GM23338 (cell line): ENCODE results near the gene KCNQ5. TPM values are rescaled to one million over a fixed set of nuclear protein-coding genes. Genes with fewer than 3 reads are reported as not detected.

Experiments
- ATAC-seq: fragments of 200-7000 bp; cut with Tn5 transposase; 3 replicates; pipeline ENCODE4 v1.9.1; 2020
- DNase-seq: peaks from one replicate; pipeline ENCODE4 v3.0.0-alpha.2; 2015; ENCODE audit warnings: low spot score
- H2AFZ ChIP-seq: fragments of 200-600 bp; sonication (generic); 2 replicates; pipeline ENCODE4 v1.8.0; 2016; ENCODE audit warnings: antibody characterized with exemption, mild to moderate bottlenecking, moderate library complexity
- H3F3A ChIP-seq: fragments of 200-600 bp; sonication (generic); replicated peaks from 2 replicates; pipeline ENCODE4 v1.8.0; 2017; ENCODE audit warnings: antibody characterized with exemption, mixed run types, low read depth
- H3K27ac ChIP-seq: fragments of 200-600 bp; sonication (generic); 2 replicates; pipeline ENCODE4 v1.6.1; 2016; ENCODE audit warnings: low read depth
- H3K27me3 ChIP-seq: fragments of 200-600 bp; sonication (generic); 2 replicates; pipeline ENCODE4 v1.8.0; 2016; ENCODE audit warnings: mild to moderate bottlenecking, mixed run types, moderate library complexity; ENCODE audit not compliant: insufficient read depth
- H3K36me3 ChIP-seq: fragments of 200-600 bp; sonication (generic); 2 replicates; pipeline ENCODE4 v1.8.0; 2016; ENCODE audit warnings: mild to moderate bottlenecking; ENCODE audit not compliant: insufficient read depth
- H3K4me1 ChIP-seq: fragments of 200-600 bp; sonication (generic); 2 replicates; pipeline ENCODE4 v1.8.0; 2016; ENCODE audit warnings: mild to moderate bottlenecking, moderate library complexity; ENCODE audit not compliant: insufficient read depth
- H3K4me2 ChIP-seq: fragments of 200-600 bp; sonication (generic); 2 replicates; pipeline ENCODE4 v1.7.1; 2017; ENCODE audit warnings: mixed run types
- H3K4me3 ChIP-seq: fragments of 200-600 bp; sonication (generic); 2 replicates; pipeline ENCODE4 v1.6.1; 2016; ENCODE audit warnings: mixed run types
- H3K79me2 ChIP-seq: fragments of 200-600 bp; sonication (generic); replicated peaks from 2 replicates; pipeline ENCODE4 v1.8.0; 2017; ENCODE audit warnings: mild to moderate bottlenecking; ENCODE audit not compliant: insufficient read depth
- H3K9me2 ChIP-seq: fragments of 200-600 bp; sonication (generic); 2 replicates; pipeline ENCODE4 v1.8.0; 2017; ENCODE audit not compliant: insufficient read depth
- H4K20me1 ChIP-seq: fragments of 200-600 bp; sonication (generic); replicated peaks from 2 replicates; pipeline ENCODE4 v1.8.0; 2017; ENCODE audit warnings: mild to moderate bottlenecking; ENCODE audit not compliant: insufficient read depth
- H3K27ac Mint-ChIP-seq: 2 replicates; pipeline ENCODE4 v1.8.0; 2020; ENCODE audit warnings: inconsistent platforms, mild to moderate bottlenecking, moderate library complexity, mixed read lengths
- H3K27me3 Mint-ChIP-seq: 3 replicates; pipeline ENCODE4 v1.8.0; 2022; ENCODE audit warnings: low read depth, mild to moderate bottlenecking, moderate library complexity, mixed read lengths, inconsistent platforms; ENCODE audit not compliant: insufficient read depth, poor library complexity
- H3K36me3 Mint-ChIP-seq: 3 replicates; pipeline ENCODE4 v1.8.0; 2021; ENCODE audit warnings: low read depth, mild to moderate bottlenecking, inconsistent platforms, moderate library complexity, mixed read lengths
- H3K4me1 Mint-ChIP-seq: 3 replicates; pipeline ENCODE4 v1.8.0; 2020; ENCODE audit warnings: mild to moderate bottlenecking, inconsistent platforms, mixed read lengths
- H3K4me3 Mint-ChIP-seq: 3 replicates; pipeline ENCODE4 v1.8.0; 2021; ENCODE audit warnings: moderate library complexity, mild to moderate bottlenecking, inconsistent platforms, mixed read lengths
- H3K9me3 Mint-ChIP-seq: 3 replicates; pipeline ENCODE4 v1.8.0; 2020; ENCODE audit warnings: moderate library complexity, mild to moderate bottlenecking, inconsistent platforms, mixed read lengths
- CREB1 ChIP-seq: fragments of 250-450 bp; sonication (Bioruptor Pico); IDR thresholded peaks from 2 replicates; pipeline ENCODE4 v1.5.0; 2020; ENCODE audit warnings: low read depth, mild to moderate bottlenecking, moderate library complexity
- EZH2 ChIP-seq: fragments of 200-600 bp; sonication (generic); IDR thresholded peaks from one replicate; pipeline ENCODE4 v1.8.0; 2017; ENCODE audit warnings: antibody characterized with exemption, mild to moderate bottlenecking, low read depth; ENCODE audit not compliant: unreplicated experiment
- EZH2phosphoT487 ChIP-seq: fragments of 200-600 bp; sonication (generic); IDR thresholded peaks from one replicate; pipeline ENCODE4 v1.8.1; 2018; ENCODE audit warnings: antibody characterized with exemption; ENCODE audit not compliant: unreplicated experiment
- JUNB ChIP-seq: IDR thresholded peaks from one replicate; pipeline ENCODE4 v1.6.1; 2016; ENCODE audit warnings: antibody characterized with exemption; ENCODE audit not compliant: unreplicated experiment
- NANOG ChIP-seq: IDR thresholded peaks from 2 replicates; pipeline ENCODE4 v1.6.1; 2016; ENCODE audit warnings: antibody characterized with exemption, borderline replicate concordance
- POLR2AphosphoS5 ChIP-seq: IDR thresholded peaks from 2 replicates; pipeline ENCODE4 v1.6.1; 2016; ENCODE audit warnings: antibody characterized with exemption, low read depth
- ZNF114 ChIP-seq: fragments of 250-450 bp; sonication (Bioruptor Pico); IDR thresholded peaks from 2 replicates; pipeline ENCODE4 v1.5.0; 2020; ENCODE audit warnings: mild to moderate bottlenecking, moderate library complexity
- ZNF331 ChIP-seq: fragments of 250-450 bp; sonication (Bioruptor Pico); IDR thresholded peaks from 2 replicates; pipeline ENCODE4 v1.5.0; 2020; ENCODE audit warnings: low read depth, mild to moderate bottlenecking, moderate library complexity
- polyA plus RNA-seq: library from polyadenylated mRNA; unstranded; fragments of >200 nt; fragmentation: Nextera tagmentation; extraction: Ambion mirVana; gene quantifications from 2 replicates; pipeline ENCODE4 v1.2.1, GENCODE V29; 2016
- total RNA-seq: library from RNA; depleted of rRNA; stranded (reverse); fragments of >200 nt; shearing (Covaris generic); gene quantifications from 2 replicates; pipeline ENCODE4 v1.2.3, GENCODE V29; 2014
- TF ChIP-seq, protein P1 (sequence below), 2 experiments: fragments of 200-600 bp in 1 of 2; sonication (generic) in 1 of 2; conservative IDR thresholded peaks; 2 replicates each; pipeline versions ENCODE4 v1.5.1 to v1.6.1; 2016 to 2017; ENCODE audit warnings: antibody characterized with exemption in 2 of 2, low read depth in 2 of 2, mild to moderate bottlenecking in 2 of 2, moderate library complexity in 1 of 2
- TF ChIP-seq, protein P2 (sequence below): IDR thresholded peaks from 2 replicates; pipeline ENCODE4 v1.6.1; 2016; ENCODE audit warnings: antibody characterized with exemption
- TF ChIP-seq, protein P3 (sequence below): IDR thresholded peaks from one replicate; pipeline ENCODE4 v1.6.1; 2018; ENCODE audit warnings: antibody characterized with exemption; ENCODE audit not compliant: unreplicated experiment

Gene KCNQ5
- total and polyA plus RNA-seq, 2 experiments from 2014 or later, result 0.68 to 0.87 TPM

DNA sequence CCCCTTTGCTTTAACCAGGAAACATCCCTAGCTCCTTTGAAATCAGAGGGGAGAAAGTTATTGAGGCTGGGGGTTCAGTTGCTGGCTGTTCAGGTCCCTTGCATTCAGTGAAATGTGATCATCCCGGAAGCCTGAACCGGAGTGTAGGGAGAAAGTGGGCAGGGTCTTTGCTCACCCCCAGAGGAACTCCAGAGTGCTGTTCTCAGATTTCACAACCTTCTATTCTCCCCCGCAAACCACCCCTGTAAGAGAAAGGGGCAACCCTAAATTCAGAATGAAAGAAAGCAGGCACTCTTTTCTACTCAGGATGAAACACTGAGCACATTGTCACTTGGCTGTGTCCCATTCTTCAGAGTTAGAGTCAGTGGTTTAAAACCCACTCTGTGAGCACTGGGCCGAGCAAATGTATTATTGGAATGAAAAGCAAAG lies 463.6 kb downstream of the KCNQ5 start:
- no peaks in the 10 kb centered on the region for H3K79me2 ChIP-seq
- H4K20me1 ChIP-seq, result no peaks in the 10 kb centered on the region
- peak; percentile 57 for DNase-seq
- H3K4me1 Mint-ChIP-seq, result peaks cover 32% of the 10 kb centered on the region
- no peak overlapping the region for H3K27ac Mint-ChIP-seq
- H3K9me3 Mint-ChIP-seq, result no peaks in the 10 kb centered on the region
- H3K4me3 Mint-ChIP-seq, result peak overlapping the region; percentile 7; the same call in 1 of the 3 replicates
- no peaks in the 10 kb centered on the region for H3K9me2 ChIP-seq
- peaks cover 32% of the 10 kb centered on the region for H3K4me1 ChIP-seq
- H3F3A ChIP-seq, result no peaks in the 10 kb centered on the region
- TF ChIP-seq NANOG (no peak), POLR2AphosphoS5 (no peak), EZH2 (no peak), JUNB (no peak), CREB1 (no peak), EZH2phosphoT487 (no peak)
- TF ChIP-seq, protein P1, sequence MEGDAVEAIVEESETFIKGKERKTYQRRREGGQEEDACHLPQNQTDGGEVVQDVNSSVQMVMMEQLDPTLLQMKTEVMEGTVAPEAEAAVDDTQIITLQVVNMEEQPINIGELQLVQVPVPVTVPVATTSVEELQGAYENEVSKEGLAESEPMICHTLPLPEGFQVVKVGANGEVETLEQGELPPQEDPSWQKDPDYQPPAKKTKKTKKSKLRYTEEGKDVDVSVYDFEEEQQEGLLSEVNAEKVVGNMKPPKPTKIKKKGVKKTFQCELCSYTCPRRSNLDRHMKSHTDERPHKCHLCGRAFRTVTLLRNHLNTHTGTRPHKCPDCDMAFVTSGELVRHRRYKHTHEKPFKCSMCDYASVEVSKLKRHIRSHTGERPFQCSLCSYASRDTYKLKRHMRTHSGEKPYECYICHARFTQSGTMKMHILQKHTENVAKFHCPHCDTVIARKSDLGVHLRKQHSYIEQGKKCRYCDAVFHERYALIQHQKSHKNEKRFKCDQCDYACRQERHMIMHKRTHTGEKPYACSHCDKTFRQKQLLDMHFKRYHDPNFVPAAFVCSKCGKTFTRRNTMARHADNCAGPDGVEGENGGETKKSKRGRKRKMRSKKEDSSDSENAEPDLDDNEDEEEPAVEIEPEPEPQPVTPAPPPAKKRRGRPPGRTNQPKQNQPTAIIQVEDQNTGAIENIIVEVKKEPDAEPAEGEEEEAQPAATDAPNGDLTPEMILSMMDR (conservative IDR thresholded peaks at IDR 0.05; ENCODE audit: low read depth in 2 of 2), result no peak
- TF ChIP-seq, protein P2, sequence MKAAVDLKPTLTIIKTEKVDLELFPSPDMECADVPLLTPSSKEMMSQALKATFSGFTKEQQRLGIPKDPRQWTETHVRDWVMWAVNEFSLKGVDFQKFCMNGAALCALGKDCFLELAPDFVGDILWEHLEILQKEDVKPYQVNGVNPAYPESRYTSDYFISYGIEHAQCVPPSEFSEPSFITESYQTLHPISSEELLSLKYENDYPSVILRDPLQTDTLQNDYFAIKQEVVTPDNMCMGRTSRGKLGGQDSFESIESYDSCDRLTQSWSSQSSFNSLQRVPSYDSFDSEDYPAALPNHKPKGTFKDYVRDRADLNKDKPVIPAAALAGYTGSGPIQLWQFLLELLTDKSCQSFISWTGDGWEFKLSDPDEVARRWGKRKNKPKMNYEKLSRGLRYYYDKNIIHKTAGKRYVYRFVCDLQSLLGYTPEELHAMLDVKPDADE, result no peak
- TF ChIP-seq, protein P3, sequence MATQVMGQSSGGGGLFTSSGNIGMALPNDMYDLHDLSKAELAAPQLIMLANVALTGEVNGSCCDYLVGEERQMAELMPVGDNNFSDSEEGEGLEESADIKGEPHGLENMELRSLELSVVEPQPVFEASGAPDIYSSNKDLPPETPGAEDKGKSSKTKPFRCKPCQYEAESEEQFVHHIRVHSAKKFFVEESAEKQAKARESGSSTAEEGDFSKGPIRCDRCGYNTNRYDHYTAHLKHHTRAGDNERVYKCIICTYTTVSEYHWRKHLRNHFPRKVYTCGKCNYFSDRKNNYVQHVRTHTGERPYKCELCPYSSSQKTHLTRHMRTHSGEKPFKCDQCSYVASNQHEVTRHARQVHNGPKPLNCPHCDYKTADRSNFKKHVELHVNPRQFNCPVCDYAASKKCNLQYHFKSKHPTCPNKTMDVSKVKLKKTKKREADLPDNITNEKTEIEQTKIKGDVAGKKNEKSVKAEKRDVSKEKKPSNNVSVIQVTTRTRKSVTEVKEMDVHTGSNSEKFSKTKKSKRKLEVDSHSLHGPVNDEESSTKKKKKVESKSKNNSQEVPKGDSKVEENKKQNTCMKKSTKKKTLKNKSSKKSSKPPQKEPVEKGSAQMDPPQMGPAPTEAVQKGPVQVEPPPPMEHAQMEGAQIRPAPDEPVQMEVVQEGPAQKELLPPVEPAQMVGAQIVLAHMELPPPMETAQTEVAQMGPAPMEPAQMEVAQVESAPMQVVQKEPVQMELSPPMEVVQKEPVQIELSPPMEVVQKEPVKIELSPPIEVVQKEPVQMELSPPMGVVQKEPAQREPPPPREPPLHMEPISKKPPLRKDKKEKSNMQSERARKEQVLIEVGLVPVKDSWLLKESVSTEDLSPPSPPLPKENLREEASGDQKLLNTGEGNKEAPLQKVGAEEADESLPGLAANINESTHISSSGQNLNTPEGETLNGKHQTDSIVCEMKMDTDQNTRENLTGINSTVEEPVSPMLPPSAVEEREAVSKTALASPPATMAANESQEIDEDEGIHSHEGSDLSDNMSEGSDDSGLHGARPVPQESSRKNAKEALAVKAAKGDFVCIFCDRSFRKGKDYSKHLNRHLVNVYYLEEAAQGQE, result no peak
- no peak overlapping the region for H3K27ac ChIP-seq
- no peaks in the 10 kb centered on the region for H3K36me3 ChIP-seq
- no peak overlapping the region for H3K4me3 ChIP-seq
- H3K4me2 ChIP-seq, result peak overlapping the region; percentile 53
- H3K27me3 Mint-ChIP-seq, result no peaks in the 10 kb centered on the region
- H2AFZ ChIP-seq, result peak overlapping the region; percentile 26
- ATAC-seq, result peak; percentile 94
- H3K36me3 Mint-ChIP-seq, result no peaks in the 10 kb centered on the region
- H3K27me3 ChIP-seq, result no peaks in the 10 kb centered on the region

DNA sequence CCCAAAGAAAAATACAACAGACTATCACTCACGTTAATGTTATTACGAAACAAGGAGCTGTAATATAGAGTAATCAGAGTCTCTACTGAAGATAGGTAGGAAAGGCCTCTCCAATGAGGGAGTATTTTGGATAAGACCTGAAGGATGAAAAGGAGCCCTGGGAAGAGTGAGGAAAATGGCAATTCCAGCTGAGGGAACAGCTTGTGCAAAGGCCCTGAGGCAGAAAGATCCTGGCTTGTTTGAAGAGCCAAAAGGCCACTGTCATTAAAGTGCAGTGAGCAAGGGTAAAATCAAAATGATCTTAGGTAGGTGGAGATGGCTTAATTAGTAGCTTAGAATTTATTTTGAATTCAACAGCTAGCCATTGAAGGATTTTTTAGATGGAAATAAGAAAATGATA lies 464.9 kb downstream of the KCNQ5 start:
- Mint-ChIP-seq H3K27me3 (no peaks in the 10 kb centered on the region), H3K27ac (no peak overlapping the region), H3K4me3 (no peak overlapping the region), H3K9me3 (no peaks in the 10 kb centered on the region; the same call in 2 of the 3 replicates), H3K36me3 (no peaks in the 10 kb centered on the region; the same call in 2 of the 3 replicates), H3K4me1 (peaks cover 27% of the 10 kb centered on the region)
- Histone ChIP-seq H3K9me2 (no peaks in the 10 kb centered on the region), H3K79me2 (no peaks in the 10 kb centered on the region), H3K27ac (no peak overlapping the region), H2AFZ (no peak overlapping the region), H3K4me3 (no peak overlapping the region), H4K20me1 (no peaks in the 10 kb centered on the region), H3K4me2 (no peak overlapping the region), H3F3A (no peaks in the 10 kb centered on the region), H3K4me1 (peaks cover 27% of the 10 kb centered on the region), H3K36me3 (no peaks in the 10 kb centered on the region), H3K27me3 (no peaks in the 10 kb centered on the region)
- no peak for ATAC-seq
- TF ChIP-seq ZNF331 (CRISPR knock-in tag) (no peak), NANOG (no peak), EZH2phosphoT487 (no peak), EZH2 (no peak), ZNF114 (CRISPR knock-in tag) (no peak), POLR2AphosphoS5 (no peak)
- no peak for DNase-seq
